GM21528 (cell line): ENCODE measurements around the gene RUFY4.
"Not testable (repeated sequence)": the region's sequence is repeated elsewhere in the genome, so short reads cannot be mapped to it uniquely, and the experiment has no call there.

Experiments
- ATAC-seq: cut with Tn5 transposase; IDR thresholded peaks from one replicate; pipeline ENCODE4 v1.9.1; 2021; ENCODE audit warnings: mild to moderate bottlenecking, moderate library complexity; ENCODE audit not compliant: unreplicated experiment, low FRiP score

RUFY4 gene

GRCh38 chr2:218082586-218083351 lies 13.7 kb downstream of the RUFY4 start:
- no peak for ATAC-seq

DNA sequence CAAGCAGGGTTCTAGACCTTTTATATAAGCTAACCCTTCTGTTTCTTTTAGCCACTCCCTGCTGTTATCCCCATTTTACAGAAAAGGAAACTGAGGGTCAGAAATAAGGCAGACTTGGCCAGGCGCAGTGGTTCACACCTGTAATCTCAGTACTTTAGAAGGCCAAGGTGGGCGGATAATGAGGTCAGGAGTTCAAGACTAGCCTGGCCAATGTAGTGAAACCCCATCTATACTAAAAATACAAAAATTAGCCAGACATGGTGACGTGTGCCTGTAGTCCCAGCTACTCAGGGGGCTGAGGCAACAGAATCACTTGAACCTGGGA lies 14.3 kb downstream of the RUFY4 start:
- no peak for ATAC-seq

GRCh38 chr2:218086478-218086877 lies 17.4 kb downstream of the RUFY4 start:
- no peak for ATAC-seq

- ATAC-seq, result no peak
These were observed 20.2 kb downstream of the RUFY4 start for GRCh38 chr2:218089259-218089658.

GRCh38 chr2:218091746-218092145 lies 22.7 kb downstream of the RUFY4 start:
- ATAC-seq, result no peak

DNA sequence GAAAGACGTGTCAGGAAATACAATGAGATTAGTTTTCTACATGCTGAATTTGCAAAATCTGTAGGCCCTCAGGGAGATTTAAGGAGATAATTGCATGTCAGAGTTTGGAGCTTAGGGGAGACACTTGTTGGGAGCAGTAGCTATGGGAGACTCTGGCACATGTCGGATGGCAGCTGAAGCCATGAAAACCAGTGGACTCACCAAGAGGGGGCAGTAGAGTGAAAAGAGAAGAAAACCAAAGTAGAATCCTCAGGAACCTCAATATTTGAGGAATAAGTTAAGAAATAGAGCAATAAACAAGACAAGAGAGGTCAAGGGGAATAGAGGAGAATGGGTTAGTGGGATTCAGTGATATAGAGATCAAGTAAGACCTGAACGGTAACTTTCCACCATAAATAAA lies 24.8 kb downstream of the RUFY4 start:
- no peak for ATAC-seq

- ATAC-seq, result no peak
These were observed 26.8 kb downstream of the RUFY4 start for GRCh38 chr2:218095853-218096252.

DNA sequence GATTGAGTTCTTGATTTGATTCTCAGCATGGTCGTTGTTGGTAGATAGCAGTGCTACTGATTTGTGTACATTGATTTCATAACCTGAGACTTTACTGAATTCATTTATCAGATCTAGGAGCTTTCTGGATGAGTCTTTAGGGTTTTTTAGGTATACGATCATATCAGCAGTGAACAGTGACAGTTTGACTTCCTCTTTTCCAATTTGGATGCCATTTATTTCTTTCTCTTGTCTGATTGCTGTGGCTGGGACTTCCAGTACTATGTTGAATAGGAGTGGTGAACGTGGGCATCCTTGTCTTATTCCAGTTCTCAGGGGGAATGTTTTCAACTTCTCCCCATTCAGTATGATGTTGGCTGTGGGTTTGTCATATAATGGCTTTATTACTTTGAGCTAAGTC lies 28.9 kb downstream of the RUFY4 start:
- ATAC-seq, result no peak

- not testable (repeated sequence) for ATAC-seq
These were observed 39.8 kb downstream of the RUFY4 start for GRCh38 chr2:218108834-218109233.

GRCh38 chr2:218121789-218122188 lies 52.7 kb downstream of the RUFY4 start:
- ATAC-seq, result not testable (repeated sequence)

DNA sequence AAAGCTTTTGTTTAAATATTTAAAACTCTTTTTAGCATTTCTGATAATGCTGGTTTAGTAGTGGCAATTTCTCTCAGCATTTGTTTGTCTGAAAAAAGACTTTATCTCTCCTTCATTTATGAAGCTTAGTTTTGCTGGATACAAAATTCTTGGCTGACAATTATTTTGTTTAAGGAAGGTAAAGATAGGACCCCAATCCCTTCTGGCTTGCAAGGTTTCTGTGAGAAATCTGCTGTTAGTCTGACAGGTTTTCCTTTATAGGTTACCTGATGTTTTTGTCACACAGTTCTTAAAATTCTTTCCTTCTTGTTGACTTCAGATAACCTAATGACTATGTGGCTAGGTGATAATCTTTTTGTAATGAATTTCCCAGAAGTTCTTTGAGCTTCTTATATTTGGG lies 53.2 kb downstream of the RUFY4 start:
- ATAC-seq, result not testable (repeated sequence)

GRCh38 chr2:218123986-218124385 lies 54.9 kb downstream of the RUFY4 start:
- ATAC-seq, result no peak

DNA sequence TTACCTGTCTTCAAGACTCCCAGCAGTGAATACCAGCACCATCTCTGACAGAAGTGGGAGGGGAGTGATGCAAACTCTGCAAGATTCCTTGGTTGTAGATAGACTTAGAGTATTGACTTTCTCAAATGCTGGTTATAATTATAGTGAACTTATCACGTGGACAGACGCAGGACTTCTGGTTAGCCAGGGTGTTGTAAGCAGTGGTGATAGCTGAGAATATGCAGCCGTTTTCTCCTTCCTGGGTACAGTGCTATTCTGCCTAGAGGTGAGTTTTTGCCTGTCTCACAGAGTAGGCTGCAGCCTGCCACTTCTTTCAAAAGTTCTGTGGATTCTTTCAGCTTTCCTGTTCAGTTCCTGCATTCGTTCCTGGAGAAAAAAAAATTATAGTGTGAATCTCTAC lies 56.0 kb downstream of the RUFY4 start:
- ATAC-seq, result no peak

DNA sequence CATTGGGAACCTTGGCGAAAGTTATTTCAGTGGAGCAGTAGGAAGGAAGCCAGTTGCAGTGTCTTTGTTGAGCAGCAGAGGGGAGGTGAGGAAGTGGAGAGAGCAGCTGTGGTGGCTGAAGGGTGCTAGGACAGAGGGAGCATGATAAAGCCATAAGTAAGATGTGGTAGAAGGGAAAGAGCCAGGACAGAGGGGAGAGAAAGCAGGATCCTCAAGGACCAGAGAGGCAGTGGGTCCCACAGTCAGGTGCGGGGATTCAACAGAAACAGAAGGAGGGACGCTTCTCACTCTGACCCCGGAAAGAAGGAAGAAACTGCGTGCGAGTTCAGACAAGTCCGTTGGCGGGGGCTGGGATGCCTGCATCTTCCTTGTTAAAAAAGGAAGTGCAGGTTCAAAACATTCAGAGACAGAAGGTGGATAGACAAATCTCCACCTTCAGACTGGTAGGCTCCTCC lies 56.6 kb downstream of the RUFY4 start, which contains the start of gene CXCR2:
CXCR2 (plus strand) TSS at position 403 of the 455 bp plus-strand sequence. CDS start 8,774 bp downstream, outside the sequence.
- ATAC-seq, result no peak

- no peak for ATAC-seq
These were observed 58.9 kb downstream of the RUFY4 start for GRCh38 chr2:218127929-218128455.

GRCh38 chr2:218128781-218129457 lies 59.9 kb downstream of the RUFY4 start:
- no peak for ATAC-seq

DNA sequence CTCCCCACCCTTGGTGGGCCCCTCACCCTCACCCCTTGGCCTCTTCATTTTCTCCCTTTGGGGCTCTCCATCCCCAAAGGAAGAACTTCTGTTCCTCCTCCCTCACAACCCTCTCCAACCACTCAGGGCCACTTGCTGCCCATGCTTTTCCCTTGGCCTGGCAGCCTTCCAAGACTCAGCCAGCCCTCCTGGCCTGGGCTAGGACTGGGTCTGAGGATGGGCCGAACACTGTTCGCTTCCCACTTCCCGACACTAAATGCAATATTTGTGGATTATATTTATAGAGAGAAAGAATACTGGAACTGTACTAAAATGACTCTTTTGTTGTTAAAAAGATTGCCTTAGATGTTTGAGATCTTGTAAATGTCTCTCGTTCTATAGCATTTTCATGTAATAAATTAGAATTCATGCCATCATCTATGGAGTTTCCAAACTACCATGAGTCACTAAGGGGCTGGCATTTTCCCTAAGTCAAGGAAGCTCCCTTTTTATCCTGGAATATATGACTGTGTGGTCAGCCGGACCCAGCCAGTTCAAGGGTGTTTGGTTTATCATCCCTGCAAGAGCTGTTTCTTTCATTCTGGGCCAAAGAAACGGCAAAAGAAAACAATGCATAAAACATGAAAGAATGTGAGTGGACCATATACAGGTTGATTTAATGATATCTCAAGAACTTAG lies 60.5 kb downstream of the RUFY4 start:
- no peak for ATAC-seq

DNA sequence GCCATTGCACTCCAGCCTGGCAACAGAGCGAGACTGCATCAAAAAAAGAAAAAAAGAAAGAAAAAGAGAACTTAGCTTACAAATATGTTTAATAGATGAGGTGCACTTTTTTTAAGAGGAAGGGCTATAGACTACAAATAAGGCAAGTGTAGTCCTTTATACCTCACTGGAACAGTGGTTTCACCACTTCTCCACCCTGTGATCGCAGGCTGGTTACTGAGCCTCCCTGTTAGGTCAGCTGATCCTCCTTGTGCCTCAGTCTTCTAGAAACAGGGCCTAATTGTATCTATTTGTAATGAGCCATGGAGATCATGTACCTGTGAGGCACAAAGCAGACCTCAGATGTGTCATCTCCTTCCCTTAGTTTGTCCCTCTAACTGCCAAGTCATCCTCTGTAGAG lies 61.3 kb downstream of the RUFY4 start:
- ATAC-seq, result no peak

DNA sequence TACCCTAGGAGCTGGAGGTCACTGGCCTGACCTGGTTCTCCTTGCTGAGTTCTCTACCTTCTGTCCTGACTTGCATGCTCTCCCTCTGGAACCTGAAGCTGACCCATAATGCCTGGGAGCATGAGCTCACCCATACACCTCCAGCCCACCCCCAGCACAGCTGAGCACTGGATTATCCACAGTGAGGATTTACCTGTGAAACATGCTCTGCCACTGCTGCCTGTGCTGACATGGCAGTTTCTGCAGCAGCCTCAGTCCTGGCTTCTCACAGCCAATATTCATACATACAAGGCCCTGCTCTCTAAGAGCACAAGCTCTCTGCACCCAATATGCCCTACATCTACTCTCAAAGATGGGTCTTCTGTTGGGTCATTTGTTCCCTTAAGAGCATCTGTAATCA lies 61.8 kb downstream of the RUFY4 start:
- ATAC-seq, result no peak

- ATAC-seq, result no peak
These were observed 68.5 kb downstream of the RUFY4 start for GRCh38 chr2:218137514-218137913.

- ATAC-seq, result no peak
These were observed 69.0 kb downstream of the RUFY4 start for GRCh38 chr2:218138047-218138446.
